ENCODE measurements around the gene LAMA4. TPM values are rescaled to one million over a fixed set of nuclear protein-coding genes. Genes with fewer than 3 reads are reported as not detected.

The LAMA4 gene
- total RNA-seq, 1 experiment from 2014 or later: 58.3 TPM

GRCh38 chr6:112145080-112145573, 109.2 kb downstream of the LAMA4 start:
- TF ChIP-seq EZH2 (IDR thresholded peaks at IDR 0.05; ENCODE audit: low read depth): no peak
- no peak for TF ChIP-seq CTCF (conservative IDR thresholded peaks at IDR 0.05)
- no peaks in the 10 kb centered on the region for H3K9me3 ChIP-seq (ENCODE audit: insufficient read depth, low read depth)
- H3K9me2 ChIP-seq (ENCODE audit: insufficient read depth): no peaks in the 10 kb centered on the region
- H3K4me3 ChIP-seq: no peak overlapping the region
- H3K27ac ChIP-seq: no peak overlapping the region
- ChIA-PET POLR2A (ENCODE audit: unreplicated experiment) (no interaction called here), CTCF (no interaction called here)
- H3K4me2 ChIP-seq: no peak overlapping the region
- no peaks in the 10 kb centered on the region for H4K20me1 ChIP-seq (ENCODE audit: insufficient read depth)
- H2AFZ ChIP-seq: no peak overlapping the region
- intact Hi-C loops (cut with micrococcal nuclease; ENCODE audit: unreplicated experiment): no loop called here
- no peaks in the 10 kb centered on the region for H3K27me3 ChIP-seq (ENCODE audit: insufficient read depth, low read depth)
- H3K36me3 ChIP-seq (ENCODE audit: low read depth): peaks cover 89% of the 10 kb centered on the region
- no peaks in the 10 kb centered on the region for H3K79me2 ChIP-seq (ENCODE audit: low read depth)
- no peak for DNase-seq
- BruUV-seq (replicated peaks): no TSS peak
- H3K4me1 ChIP-seq (replicated peaks; ENCODE audit: insufficient read depth): no peaks in the 10 kb centered on the region
- peaks cover 6% of the 10 kb centered on the region; the same call in 1 of the 2 replicates for H3F3A ChIP-seq (ENCODE audit: insufficient read depth, low read depth)

- no peaks in the 10 kb centered on the region for H3K9me3 ChIP-seq (ENCODE audit: insufficient read depth, low read depth)
- H3K27ac ChIP-seq: no peak overlapping the region
- no peak for DNase-seq
- H3F3A ChIP-seq (ENCODE audit: insufficient read depth, low read depth): peaks cover 6% of the 10 kb centered on the region; the same call in 1 of the 2 replicates
- no peaks in the 10 kb centered on the region for H3K4me1 ChIP-seq (replicated peaks; ENCODE audit: insufficient read depth)
- no peaks in the 10 kb centered on the region for H3K79me2 ChIP-seq (ENCODE audit: low read depth)
- no peak for TF ChIP-seq EZH2 (IDR thresholded peaks at IDR 0.05; ENCODE audit: low read depth)
- no peak for TF ChIP-seq CTCF (conservative IDR thresholded peaks at IDR 0.05)
- no peak overlapping the region for H3K4me3 ChIP-seq
- no peak overlapping the region for H3K4me2 ChIP-seq
- no peak overlapping the region for H2AFZ ChIP-seq
- CTCF ChIA-PET: no interaction called here
- no peaks in the 10 kb centered on the region for H4K20me1 ChIP-seq (ENCODE audit: insufficient read depth)
- no TSS peak for BruUV-seq (replicated peaks)
- H3K36me3 ChIP-seq (ENCODE audit: low read depth): peaks cover 90% of the 10 kb centered on the region
- no peaks in the 10 kb centered on the region for H3K9me2 ChIP-seq (ENCODE audit: insufficient read depth)
- POLR2A ChIA-PET (ENCODE audit: unreplicated experiment): no interaction called here
- no peaks in the 10 kb centered on the region for H3K27me3 ChIP-seq (ENCODE audit: insufficient read depth, low read depth)
- intact Hi-C loops (cut with micrococcal nuclease; ENCODE audit: unreplicated experiment): no loop called here
Measured at GRCh38 chr6:112144145-112144926, 110.0 kb downstream of the LAMA4 start.

- intact Hi-C loops (cut with micrococcal nuclease; ENCODE audit: unreplicated experiment): no loop called here
- Histone ChIP-seq H3K9me3 (ENCODE audit: insufficient read depth, low read depth) (no peaks in the 10 kb centered on the region), H3K27me3 (ENCODE audit: insufficient read depth, low read depth) (no peaks in the 10 kb centered on the region), H4K20me1 (ENCODE audit: insufficient read depth) (no peaks in the 10 kb centered on the region), H3K79me2 (ENCODE audit: low read depth) (no peaks in the 10 kb centered on the region), H3K27ac (no peak overlapping the region), H3K4me3 (no peak overlapping the region), H3K4me2 (no peak overlapping the region), H3K9me2 (ENCODE audit: insufficient read depth) (no peaks in the 10 kb centered on the region), H2AFZ (no peak overlapping the region), H3F3A (ENCODE audit: insufficient read depth, low read depth) (peaks cover 14% of the 10 kb centered on the region; the same call in 1 of the 2 replicates), H3K36me3 (ENCODE audit: low read depth) (peaks cover 94% of the 10 kb centered on the region), H3K4me1 (replicated peaks; ENCODE audit: insufficient read depth) (no peaks in the 10 kb centered on the region)
- ChIA-PET CTCF (no interaction called here), POLR2A (ENCODE audit: unreplicated experiment) (no interaction called here)
- BruUV-seq (replicated peaks): no TSS peak
- no peak for DNase-seq
- no peak for TF ChIP-seq CTCF (conservative IDR thresholded peaks at IDR 0.05)
- TF ChIP-seq EZH2 (IDR thresholded peaks at IDR 0.05; ENCODE audit: low read depth): no peak
Measured at GRCh38 chr6:112141707-112142106, 112.7 kb downstream of the LAMA4 start.

Measured in PC-9 (cell line).